Aorta (tissue), 5 donors: ENCODE data around the gene DNAH8. TPM values are rescaled to one million over a fixed set of nuclear protein-coding genes. Genes with fewer than 3 reads are reported as not detected.

Source experiments
- ATAC-seq: fragments of 200-7000 bp; cut with Tn5 transposase; one replicate; pipeline ENCODE4 v1.9.1; 2022; ENCODE audit warnings: moderate library complexity; ENCODE audit not compliant: low FRiP score
- DNase-seq, 2 donors: peaks; one replicate each; pipeline ENCODE4 v3.0.0-alpha.2; 2020
- H3K27ac ChIP-seq, 2 donors: one replicate each; pipeline ENCODE4 v1.5.1; 2013; ENCODE audit warnings: low read length in 2 of 2, mild to moderate bottlenecking in 2 of 2, moderate library complexity in 2 of 2, control low read depth in 1 of 2, inconsistent platforms in 1 of 2, low read depth in 1 of 2
- H3K27me3 ChIP-seq, 2 donors: one replicate each; pipeline ENCODE4 v1.6.1; 2013; ENCODE audit warnings: control low read depth in 1 of 2, low read length in 1 of 2, mild to moderate bottlenecking in 1 of 2, moderate library complexity in 1 of 2; ENCODE audit not compliant: insufficient read depth in 2 of 2, control insufficient read depth in 1 of 2
- H3K36me3 ChIP-seq, 2 donors: one replicate each; pipeline ENCODE4 v1.6.1; 2013; ENCODE audit warnings: control low read depth in 1 of 2, low read length in 1 of 2, mild to moderate bottlenecking in 1 of 2; ENCODE audit not compliant: insufficient read depth in 2 of 2, control insufficient read depth in 1 of 2
- H3K4me1 ChIP-seq, 2 donors: one replicate each; pipeline ENCODE4 v1.6.1; 2013; ENCODE audit warnings: low read length in 2 of 2, control low read depth in 1 of 2, mild to moderate bottlenecking in 1 of 2, moderate library complexity in 1 of 2; ENCODE audit not compliant: insufficient read depth in 2 of 2, control insufficient read depth in 1 of 2
- H3K4me3 ChIP-seq, 2 donors: one replicate each; pipeline ENCODE4 v1.5.1; 2013; ENCODE audit warnings: low read length in 2 of 2, control low read depth in 1 of 2, mild to moderate bottlenecking in 1 of 2
- H3K9me3 ChIP-seq: one replicate; pipeline ENCODE4 v1.6.1; 2013; ENCODE audit warnings: mild to moderate bottlenecking, low read length; ENCODE audit not compliant: control insufficient read depth
- WGBS, 2 donors: extraction: QIAGEN DNeasy Blood & Tissue Kit; methylation state at CpG; one replicate each; pipeline ENCODE4 v1.1.7; 2013; 5-methylcytosine and 5-hydroxymethylcytosine counted together
- intact Hi-C, 2 donors: fragments of 100-400 bp; cut with DNase I; formaldehyde crosslinking; loops; one replicate each; pipeline versions ENCODE4 v1.14.2 to v1.15.0; 2022
- polyA plus RNA-seq, 2 donors: library from polyadenylated mRNA; stranded (reverse); fragments of 200-250 nt; gene quantifications; one replicate each; pipeline ENCODE4 v1.2.3, GENCODE V29; 2013
- total RNA-seq, 2 donors: library from RNA; stranded (reverse); fragmentation: NEBNext Ultra II Directional; extraction: Animal tissue kit (Norgen Biotek cat#: 25700); gene quantifications; one replicate each; pipeline ENCODE4 v1.2.1, GENCODE V29; 2021
- donor health status: healthy with polysubstance abuse.
- donor health status: Bipolar disorder and iron deficiency.
- donor health status: DM: no; HTN: no; CAD: no.
- donor health status: DM: no; HTN: no; CAD: no.
- donor health status: DM: yes; HTN: yes; CAD: no.

DNAH8 gene
- total and polyA plus RNA-seq, 4 donors = under 0.01 to 0.03 (median 0.03) TPM; not detected in 1

DNA sequence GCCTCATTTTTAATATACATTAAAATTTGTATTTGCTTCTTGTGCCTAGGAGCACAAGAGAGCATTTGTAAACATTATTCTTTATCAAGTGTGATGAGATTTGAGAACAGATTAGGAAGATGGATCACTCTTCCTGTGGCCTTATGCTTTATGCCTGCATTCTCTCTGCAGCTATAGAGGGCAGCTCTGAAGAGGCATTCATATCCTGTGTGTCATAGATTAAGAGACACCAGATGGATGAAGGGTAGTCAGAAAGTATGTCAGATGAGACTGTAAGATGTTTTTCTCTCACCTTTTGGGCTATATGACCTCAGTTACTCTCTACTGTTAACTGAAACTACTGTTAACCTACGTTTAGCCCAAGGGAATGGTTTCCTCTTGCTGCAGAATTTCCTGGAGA is 61.4 kb downstream of the DNAH8 start:
- no peaks in the 10 kb centered on the region for H3K9me3 ChIP-seq
- H3K36me3 ChIP-seq = no peaks in the 10 kb centered on the region
- DNase-seq (no peak), ATAC-seq (no peak)
- intact Hi-C loops = no loop called here
- no peaks in the 10 kb centered on the region for H3K27me3 ChIP-seq
- no peak overlapping the region for H3K4me3 ChIP-seq
- no peak overlapping the region for H3K27ac ChIP-seq
- WGBS, 2 donors = 38 to 40% methylated on average over 1 of the region's 1 CpG
- no peaks in the 10 kb centered on the region for H3K4me1 ChIP-seq

DNA sequence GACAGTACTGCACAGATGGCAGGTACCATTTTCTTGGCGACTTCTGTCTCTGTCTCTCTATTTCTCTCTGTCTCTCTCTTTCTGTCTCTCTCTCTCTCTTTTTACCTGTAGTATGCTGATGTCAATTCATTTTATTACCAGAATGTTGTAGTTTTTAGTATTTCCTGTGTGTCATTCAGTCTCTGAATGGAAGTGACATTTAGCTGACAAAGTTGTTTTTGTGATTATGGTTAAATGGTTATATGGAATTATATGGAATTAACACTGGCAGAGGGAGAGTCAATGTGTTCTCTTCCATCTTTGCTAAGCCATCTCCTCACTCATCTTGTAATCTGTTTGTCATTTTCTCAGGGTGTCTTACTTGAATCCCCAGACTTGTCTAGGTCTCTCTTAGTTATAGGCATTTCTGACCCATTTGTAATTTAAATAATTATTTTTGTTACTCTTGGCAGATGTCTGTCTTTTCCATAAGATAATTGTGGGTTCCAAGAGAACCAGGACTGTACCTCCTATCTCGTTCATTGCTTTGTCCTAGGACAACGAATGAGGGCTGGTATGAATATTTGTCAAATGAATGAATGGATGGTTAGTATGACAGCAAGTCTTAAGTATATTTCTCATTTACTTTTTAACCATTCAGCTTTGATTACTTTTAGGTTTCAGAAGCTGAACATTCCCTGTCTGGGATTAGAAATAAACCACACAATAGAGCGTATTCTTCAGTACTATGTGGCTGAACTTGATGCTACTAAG is 64.4 kb downstream of the DNAH8 start:
- 66 to 77% methylated on average over 4 of the region's 4 CpGs for WGBS, 2 donors

GRCh38 chr6:38782616-38783015 is 67.5 kb downstream of the DNAH8 start:
- no peak overlapping the region for H3K27ac ChIP-seq
- ATAC-seq (no peak), DNase-seq (no peak)
- H3K36me3 ChIP-seq = no peaks in the 10 kb centered on the region
- 79 to 83% methylated on average over 2 of the region's 2 CpGs for WGBS, 2 donors
- H3K4me3 ChIP-seq = no peak overlapping the region
- no peaks in the 10 kb centered on the region for H3K9me3 ChIP-seq
- H3K4me1 ChIP-seq = no peaks in the 10 kb centered on the region
- H3K27me3 ChIP-seq = no peaks in the 10 kb centered on the region
- intact Hi-C loops = no loop called here

More for the DNA sequence above, 64.4 kb downstream of the DNAH8 start:
- H3K4me1 ChIP-seq = no peaks in the 10 kb centered on the region
- DNase-seq (no peak), ATAC-seq (no peak)
- no peaks in the 10 kb centered on the region for H3K36me3 ChIP-seq
- H3K27ac ChIP-seq = no peak overlapping the region
- no peaks in the 10 kb centered on the region for H3K9me3 ChIP-seq
- no peaks in the 10 kb centered on the region for H3K27me3 ChIP-seq
- H3K4me3 ChIP-seq = no peak overlapping the region
- intact Hi-C loops = no loop called here

DNA sequence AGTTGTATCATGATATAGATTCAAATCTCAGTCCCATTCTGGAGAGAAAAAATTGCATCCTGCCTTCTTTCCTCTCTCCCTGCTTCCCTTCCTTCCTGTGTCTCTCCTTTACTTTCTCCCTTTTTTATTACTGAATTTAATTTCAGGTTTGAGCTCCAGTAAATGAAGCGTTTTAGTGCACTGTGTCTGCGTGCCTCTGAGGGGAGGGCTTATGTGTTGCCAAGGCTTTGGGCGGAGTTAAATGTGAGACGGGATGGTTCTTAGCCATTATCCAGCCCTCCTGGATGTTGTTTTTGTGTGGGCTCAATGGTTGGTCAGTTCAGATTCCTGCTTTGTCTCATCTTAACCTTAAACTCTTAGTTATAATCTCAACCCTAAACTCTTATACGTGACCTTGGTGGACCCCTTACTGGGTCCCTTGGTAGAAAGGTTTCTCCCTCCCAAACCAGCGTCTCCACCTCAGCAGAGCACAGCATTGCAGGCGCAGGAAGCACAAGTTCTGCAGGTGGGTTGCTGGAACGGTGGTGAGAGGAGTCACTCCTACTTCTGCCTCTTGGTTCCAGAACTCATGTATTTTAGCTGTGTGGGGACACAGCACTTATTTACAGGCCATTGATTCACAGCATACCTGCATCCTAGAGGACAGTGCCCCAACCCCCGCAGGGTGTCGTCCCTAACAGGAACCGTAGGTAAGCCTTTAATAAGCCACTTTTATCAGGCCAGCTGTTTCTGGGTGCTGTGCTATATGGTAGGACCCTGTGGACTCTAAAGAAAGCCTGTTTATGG is 68.5 kb downstream of the DNAH8 start:
- H3K4me1 ChIP-seq = no peaks in the 10 kb centered on the region
- H3K36me3 ChIP-seq = no peaks in the 10 kb centered on the region
- WGBS, 2 donors = 46 to 52% methylated on average over 11 of the region's 11 CpGs
- no peak overlapping the region for H3K27ac ChIP-seq
- ATAC-seq (peak; percentile 50), DNase-seq (no peak)
- intact Hi-C loops = no loop called here
- H3K27me3 ChIP-seq = no peaks in the 10 kb centered on the region
- no peaks in the 10 kb centered on the region for H3K9me3 ChIP-seq
- H3K4me3 ChIP-seq = no peak overlapping the region

- Histone ChIP-seq H3K4me1 (no peaks in the 10 kb centered on the region), H3K36me3 (no peaks in the 10 kb centered on the region), H3K4me3 (no peak overlapping the region), H3K27me3 (no peaks in the 10 kb centered on the region), H3K27ac (no peak overlapping the region), H3K9me3 (no peaks in the 10 kb centered on the region)
- ATAC-seq (no peak), DNase-seq (no peak)
- intact Hi-C loops = no loop called here
- WGBS, 2 donors = 28 to 32% methylated on average over 2 of the region's 2 CpGs
Measured at GRCh38 chr6:38784506-38785235, 69.6 kb downstream of the DNAH8 start.

GRCh38 chr6:38786486-38786885 is 71.4 kb downstream of the DNAH8 start:
- no peaks in the 10 kb centered on the region for H3K9me3 ChIP-seq
- DNase-seq (no peak), ATAC-seq (no peak)
- no peaks in the 10 kb centered on the region for H3K4me1 ChIP-seq
- H3K36me3 ChIP-seq = no peaks in the 10 kb centered on the region
- no peak overlapping the region for H3K27ac ChIP-seq
- H3K4me3 ChIP-seq = no peak overlapping the region
- intact Hi-C loops = no loop called here
- WGBS, 2 donors = 74 to 80% methylated on average over 5 of the region's 5 CpGs
- H3K27me3 ChIP-seq = no peaks in the 10 kb centered on the region

- H3K4me3 ChIP-seq = no peak overlapping the region
- H3K27me3 ChIP-seq = peaks cover 2 to 4% of the 10 kb centered on the region in 2 donors
- whole genome bisulfite sequencing, 2 donors = 32 to 50% methylated on average over 2 of the region's 2 CpGs
- H3K36me3 ChIP-seq = no peaks in the 10 kb centered on the region
- ATAC-seq (no peak), DNase-seq (no peak)
- H3K9me3 ChIP-seq = no peaks in the 10 kb centered on the region
- no peak overlapping the region for H3K27ac ChIP-seq
- intact Hi-C loops = no loop called here
- no peaks in the 10 kb centered on the region for H3K4me1 ChIP-seq
Measured at GRCh38 chr6:38789256-38789655, 74.1 kb downstream of the DNAH8 start.

DNA sequence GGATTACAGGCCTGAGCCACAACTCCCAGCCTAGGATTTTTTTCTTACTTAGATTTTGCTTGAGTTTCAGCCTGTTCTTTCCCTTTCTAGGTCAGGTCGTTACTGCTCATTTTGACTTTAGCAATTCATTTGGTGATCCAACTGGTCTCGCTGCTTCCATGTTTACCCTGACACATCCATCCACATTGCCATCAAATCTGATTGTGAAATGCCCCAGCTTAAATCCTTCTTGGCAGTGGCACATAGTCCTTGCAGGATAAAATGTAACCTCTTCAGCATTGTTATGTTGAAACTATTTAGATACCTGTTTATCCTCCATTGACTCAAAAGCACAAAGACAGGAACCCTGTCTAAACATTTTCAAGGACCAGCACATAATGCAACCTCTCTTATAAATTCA is 77.2 kb downstream of the DNAH8 start:
- intact Hi-C loops = no loop called here
- 88 to 93% methylated on average over 2 of the region's 2 CpGs for whole genome bisulfite sequencing, 2 donors
- H3K27me3 ChIP-seq = peaks cover 2 to 4% of the 10 kb centered on the region in 2 donors
- H3K4me1 ChIP-seq = no peaks in the 10 kb centered on the region
- H3K4me3 ChIP-seq = no peak overlapping the region
- H3K9me3 ChIP-seq = no peaks in the 10 kb centered on the region
- ATAC-seq = no peak
- DNase-seq = no peak
- no peak overlapping the region for H3K27ac ChIP-seq
- no peaks in the 10 kb centered on the region for H3K36me3 ChIP-seq
